GM18907 (cell line): ENCODE data around the gene ISOC2.
"Not testable (repeated sequence)": the region's sequence is repeated elsewhere in the genome, so short reads cannot be mapped to it uniquely, and the experiment has no call there.

Source experiments
- ATAC-seq: cut with Tn5 transposase; IDR thresholded peaks from one replicate; pipeline ENCODE4 v1.9.1; 2021; ENCODE audit warnings: mild to moderate bottlenecking, moderate library complexity; ENCODE audit not compliant: unreplicated experiment

Gene ISOC2

DNA sequence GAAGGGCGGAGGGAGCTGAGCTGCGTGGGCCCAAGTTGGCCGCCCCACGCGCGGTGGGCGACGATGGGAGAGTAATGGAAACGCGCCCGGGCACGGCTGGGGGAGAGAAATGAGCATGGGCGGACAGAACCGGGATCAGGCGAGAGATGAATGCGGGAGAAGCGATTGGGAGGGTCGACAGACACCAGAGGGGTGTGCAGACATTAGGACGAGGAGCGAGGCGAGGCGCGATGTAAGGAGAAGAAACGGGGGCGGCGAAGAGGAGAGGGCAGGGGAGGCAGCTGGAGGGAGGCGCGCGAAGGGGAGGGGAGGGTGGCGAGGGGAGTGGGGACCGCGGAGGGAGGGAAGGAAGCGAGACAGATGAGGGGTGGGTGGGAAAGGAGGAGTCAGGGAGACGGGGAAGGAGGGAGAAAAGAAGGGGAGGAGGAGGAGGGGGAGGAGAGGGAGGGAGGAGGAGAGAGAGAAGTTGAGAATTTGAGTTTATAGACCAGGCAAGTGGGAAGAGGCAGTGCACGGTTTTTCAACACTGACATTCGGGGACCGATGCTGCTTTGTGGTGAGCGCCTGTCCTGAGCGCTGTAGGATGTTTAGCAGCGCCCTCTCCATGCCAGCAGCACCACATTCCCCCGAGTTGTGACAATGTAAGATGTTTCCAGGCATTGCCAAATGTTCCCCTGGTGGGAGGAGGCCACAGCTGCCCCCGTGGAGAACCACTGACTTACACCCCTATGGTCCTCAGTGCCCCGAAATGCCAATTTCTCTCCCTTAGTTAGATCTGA is 18.2 kb downstream of the ISOC2 start, which contains the start of gene SHISA7:
TSS of gene SHISA7 (minus strand) at position 256 of the 779 bp plus-strand sequence. CDS start 437 bp downstream, outside the sequence.
- no peak for ATAC-seq

DNA sequence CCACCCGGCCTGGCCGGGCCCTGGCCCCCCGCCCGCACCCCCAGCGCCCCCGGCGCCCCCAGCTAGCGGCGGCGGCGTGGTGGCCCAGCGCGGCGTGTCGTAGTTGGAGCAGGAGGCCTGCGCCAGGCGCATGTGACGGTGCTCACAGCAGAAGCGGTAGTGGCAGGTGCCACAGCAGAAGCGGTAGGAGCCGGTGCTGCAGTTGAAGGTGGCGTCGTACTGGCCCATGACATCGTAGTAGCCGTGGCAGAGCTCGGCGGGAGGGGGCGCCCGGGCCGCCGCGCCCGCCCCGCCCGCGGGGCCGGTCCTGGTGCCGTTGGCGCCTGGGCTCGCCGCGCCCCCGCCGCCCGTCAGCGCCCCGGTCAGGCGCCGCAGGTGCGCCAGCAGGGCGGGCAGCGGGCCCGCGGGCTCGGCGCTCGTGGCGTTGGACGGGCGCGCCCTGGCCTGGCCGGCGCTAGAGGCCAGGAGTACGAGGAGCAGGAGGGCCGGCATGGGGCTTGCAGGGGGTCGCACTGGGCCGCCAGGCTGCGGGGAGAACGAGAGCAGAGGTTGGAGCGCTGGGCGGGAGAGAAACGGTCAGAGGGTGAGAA is 19.0 kb downstream of the ISOC2 start:
- no peak for ATAC-seq

DNA sequence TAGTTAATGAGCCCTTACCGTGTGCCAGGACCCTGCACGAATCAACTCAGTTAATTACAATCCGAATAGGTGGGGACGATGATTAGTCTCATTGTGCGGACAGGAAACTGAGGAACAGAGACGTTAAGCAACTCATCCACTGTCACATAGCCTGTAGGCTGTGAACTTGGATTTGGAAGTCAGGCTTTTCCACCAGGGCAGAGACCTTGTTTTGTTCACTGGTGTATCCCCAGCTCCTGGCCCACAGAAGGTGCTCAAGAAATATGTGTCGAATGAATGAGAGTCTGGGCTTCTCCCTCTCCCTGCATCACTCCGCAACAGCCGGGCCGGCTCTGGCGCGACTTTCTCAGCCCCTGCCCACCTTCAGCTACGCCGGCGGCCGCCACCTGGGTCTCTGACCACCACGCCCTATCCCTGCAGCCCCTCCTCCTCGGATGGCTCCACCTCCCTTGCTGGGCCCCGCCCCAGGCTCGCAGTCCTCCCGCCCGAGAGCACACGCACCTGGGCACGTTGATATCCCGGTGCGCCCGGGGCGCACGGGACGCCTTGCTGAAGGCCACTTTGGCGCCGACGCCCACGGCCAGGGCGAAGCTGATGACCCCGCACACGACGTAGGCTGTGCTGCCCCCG is 19.6 kb downstream of the ISOC2 start:
- ATAC-seq, result no peak

DNA sequence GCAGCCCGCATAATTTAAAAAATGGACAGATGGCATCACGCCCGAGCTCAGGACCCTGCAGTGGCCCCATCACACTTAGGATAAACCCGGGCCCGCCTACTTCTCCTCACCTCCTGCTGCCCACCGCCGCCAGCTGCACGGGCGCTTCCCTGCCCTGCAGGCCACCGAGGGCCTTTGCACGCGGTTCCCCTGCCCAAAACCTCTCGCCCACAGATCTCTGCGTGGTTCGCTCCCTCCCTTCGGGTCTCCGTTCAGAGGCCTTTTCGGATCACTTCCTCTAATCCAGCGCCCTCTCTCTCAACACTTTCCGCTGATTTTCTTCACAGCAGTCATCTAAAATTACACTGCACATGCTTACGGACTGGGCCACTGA is 20.1 kb downstream of the ISOC2 start:
- no peak for ATAC-seq

DNA sequence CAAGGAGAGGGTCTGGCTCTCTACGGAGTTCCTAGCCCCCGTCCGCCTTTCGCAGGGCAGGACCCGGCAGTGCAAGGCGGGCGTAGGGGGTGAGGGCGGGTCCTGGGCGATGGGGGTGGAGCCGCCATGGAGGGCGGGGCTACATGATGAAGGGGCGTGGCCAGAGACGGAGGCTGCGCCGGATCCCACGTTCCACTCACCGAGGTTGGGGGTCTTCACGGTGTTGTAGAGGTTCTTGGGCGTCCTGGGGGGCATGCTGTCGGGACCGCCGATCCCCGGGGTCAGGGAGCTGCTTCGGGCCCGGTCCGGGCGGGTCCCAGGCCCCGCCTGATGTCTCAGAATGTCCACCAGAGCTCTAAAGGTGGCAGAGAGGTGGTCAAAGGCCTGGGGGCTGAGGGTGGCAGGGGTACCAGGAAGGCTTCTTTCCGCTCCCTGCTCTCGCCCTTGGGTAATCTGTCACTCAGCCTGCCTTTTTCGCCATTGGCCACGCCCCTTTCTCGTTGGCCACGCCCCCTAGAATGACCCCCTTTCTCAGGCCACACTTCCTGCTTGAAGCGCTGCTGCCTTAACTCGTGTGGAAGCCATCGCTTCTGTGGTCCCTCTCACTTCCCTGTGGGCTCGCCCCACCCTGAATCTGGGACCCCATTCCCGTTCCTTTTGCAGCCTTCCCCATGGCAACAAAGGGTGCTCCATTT is 20.9 kb downstream of the ISOC2 start:
- ATAC-seq, result no peak

DNA sequence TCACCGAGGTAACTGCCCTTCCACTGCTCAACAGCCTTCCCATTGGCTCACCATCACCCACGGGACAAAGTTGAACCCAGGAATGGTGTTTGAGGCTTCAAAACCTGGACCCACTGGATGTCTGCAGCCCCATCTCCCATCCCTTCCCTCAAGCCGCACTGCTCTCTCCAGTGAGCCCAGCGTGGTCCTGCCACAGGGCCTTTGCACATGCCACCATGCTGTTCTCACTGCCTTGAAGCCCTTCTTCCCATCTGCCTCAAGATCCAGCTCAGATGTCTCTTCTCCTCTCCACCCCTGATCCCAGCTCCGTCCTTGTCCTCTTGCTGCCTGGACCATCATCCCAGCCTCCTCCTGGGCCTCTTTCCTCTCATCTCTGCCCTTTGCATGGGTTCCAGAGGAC is 22.4 kb downstream of the ISOC2 start:
- ATAC-seq, result no peak

DNA sequence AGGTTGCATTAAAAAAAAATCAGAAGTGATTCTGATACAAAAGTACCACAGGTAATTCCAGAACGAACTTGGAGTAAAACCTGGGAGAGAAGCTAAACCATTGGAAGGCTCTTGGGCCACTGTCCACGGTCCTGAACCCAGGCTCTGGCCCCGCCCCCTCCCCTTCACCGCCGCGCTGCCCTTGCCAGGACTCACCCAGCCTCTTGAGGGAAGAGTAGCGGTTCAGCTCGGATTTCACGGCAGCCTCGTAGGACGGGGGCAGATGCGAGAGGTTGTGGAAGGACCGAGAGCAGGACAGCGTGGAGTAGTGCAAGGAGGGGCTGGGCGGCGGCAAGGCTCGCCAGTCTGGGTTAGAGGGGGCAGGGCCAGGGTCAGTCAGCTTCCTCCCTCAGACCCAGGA is 24.0 kb downstream of the ISOC2 start:
- no peak for ATAC-seq

DNA sequence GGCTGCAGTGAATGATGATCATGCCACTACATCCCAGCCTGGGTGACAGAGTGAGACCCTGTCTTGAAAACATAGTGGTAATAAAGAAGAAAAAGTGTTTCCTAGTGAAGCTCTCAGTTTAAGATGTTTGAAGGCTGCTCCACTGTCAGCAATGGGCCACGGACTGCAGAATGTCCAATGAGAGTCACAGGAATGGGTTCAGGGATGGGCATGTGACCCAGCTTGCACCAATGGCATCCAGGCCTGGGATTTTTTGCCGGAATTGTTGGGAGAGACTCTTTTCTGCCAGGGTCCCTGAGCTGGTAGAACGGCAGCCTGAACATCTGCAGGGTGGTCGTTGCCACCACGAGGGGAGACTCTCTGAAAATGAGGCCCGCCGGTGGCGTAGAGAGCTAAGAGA is 24.6 kb downstream of the ISOC2 start:
- ATAC-seq, result no peak

DNA sequence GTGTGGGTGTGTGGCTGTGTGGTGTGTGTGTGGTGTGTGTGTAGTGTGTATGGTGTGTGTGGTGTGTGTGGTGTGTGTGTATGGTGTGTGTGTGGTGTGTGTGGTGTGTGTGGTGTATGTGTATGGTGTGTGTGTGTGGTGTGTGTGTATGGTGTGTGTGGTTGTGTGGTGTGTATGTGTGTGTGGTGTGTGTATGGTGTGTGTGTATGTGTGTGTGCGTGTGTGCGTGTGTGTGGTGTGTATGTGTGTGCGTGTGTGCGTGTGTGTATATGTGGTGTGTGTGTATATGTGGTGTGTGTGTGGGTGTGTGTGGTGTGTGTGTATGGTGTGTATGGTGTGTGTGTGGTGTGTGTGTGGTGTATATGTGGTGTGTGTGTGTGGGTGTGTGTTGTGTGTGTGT is 26.4 kb downstream of the ISOC2 start:
- no peak for ATAC-seq

DNA sequence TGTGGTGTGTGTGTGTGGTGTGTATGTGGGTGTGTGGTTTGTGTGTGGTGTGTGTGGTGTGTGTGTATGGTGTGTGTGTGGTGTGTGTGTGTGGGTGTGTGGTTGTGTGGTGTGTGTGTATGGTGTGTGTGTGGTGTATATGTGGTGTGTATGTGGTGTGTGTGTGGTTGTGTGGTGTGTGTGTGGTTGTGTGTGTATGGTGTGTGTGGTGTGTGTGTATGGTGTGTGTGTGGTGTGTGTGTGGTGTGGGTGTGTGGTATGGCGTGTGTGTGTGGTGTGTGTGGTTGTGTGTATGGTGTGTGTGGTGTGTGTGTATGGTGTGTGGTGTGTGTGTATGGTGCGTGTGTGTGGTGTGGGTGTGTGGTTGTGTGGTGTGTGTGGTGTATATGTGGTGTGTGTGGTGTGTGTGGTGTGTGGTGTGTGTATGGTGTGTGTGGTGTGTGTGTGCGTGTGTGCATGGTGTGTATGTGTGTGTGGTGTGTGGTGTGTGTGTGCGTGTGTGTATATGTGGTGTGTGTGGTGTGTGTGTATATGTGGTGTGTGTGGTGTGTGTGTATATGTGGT is 27.0 kb downstream of the ISOC2 start:
- no peak for ATAC-seq

DNA sequence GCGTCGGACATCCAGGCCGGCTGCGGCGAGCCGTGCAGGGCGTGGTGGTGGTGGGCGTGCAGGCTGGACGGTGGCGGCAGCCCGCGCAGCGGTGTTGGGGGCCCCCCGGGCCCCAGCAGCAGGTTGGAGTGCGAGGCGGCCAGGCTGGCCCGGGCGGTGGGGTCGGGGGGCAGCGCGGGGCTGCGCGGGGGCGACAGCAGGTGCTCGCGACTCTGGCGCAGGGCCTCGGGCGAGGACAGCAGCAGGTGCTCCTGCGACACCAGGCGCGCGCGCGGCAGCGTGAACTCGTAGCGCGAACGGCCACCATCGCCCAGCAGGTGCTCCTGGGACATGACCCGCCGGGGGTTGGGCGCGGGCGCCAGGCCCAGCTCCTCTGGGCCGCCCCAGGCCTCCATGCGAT is 28.1 kb downstream of the ISOC2 start:
- ATAC-seq, result no peak

DNA sequence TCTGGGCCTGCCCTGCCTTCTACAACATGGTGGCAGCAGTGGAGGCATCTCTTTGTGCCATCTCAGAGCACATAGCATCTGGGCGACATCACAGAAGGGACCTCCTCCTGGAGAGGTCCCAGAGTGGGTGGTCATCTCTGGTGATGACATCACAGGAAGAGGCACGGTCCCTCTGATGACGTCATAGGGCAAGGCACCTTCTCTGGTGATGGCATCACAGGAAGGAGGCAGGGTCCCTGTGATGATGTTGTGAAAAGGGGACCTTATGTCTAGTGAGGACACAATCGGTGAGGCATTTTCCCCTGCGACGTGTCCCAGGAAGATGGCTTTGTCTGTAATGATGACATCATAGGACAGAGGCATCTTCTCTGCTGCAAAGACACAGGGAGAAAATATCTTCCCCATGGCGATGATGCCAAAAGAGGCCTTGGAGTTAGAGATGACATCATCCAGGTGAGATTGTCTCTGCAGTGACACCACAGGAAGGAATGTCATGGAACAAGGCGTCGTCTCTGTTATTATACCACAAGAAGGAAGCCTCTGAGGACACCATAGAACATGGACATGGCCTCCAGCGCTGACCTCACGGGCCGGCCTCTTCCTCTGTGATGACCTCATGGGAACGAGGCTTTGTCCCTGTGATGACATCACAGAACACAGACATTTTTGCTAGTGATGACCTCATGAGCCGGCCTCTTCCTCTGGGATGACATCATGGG is 29.0 kb downstream of the ISOC2 start:
- no peak for ATAC-seq

DNA sequence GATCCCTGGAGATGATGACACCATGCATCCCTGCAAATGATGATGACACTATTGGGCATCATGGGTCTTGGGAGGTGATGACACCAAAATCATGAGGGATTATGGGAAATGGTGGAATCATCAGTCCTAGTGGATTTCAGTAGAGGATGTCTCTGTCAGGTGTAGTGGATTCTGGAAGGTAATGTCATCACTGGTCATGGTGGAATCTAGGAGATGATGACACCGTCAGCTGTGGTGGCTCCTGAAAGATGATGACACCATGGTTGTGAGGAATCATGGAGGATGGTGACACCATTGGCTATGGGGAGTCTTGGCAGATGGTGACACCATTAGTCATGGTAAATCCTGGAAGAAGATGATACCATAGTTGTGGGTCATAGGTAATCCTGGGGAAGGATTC is 30.3 kb downstream of the ISOC2 start:
- ATAC-seq, result no peak

DNA sequence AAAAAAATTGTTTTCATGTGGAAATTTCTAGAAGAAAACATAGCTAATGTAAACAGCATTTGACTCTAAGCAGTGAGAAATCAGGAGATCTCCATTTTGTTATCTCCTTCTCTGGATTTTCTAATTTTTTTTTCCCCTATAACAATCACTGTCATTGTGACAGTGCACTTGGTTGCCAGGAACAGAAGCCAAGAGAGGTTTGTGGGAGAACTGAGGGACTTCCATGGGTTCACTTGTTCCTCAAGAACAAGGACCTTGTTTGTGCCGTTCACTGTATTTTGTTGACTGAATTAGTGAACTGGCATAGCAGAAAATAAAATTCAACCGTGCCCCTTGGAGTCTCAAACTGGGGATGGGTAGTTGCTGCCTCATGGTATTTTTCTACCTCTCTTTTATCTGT is 35.4 kb downstream of the ISOC2 start:
- no peak for ATAC-seq

DNA sequence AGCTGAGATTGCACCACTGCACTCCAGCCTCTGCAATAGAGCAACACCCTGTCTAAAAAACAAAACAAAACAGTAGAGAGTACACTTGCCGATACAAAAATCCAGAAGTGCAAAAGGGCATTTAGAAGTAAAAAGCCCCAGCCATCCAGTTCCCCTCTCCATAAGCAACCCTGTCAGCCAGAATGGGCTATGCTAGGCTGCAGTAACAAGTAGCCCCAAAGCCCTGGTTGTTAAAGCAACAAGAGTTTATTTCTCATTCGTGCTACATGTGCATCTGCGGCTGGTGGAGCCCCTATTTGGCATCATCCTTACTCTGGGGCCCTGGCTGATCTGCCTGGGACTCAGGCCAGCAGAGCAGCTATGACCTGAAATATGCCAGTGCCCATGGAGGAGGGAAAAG is 36.9 kb downstream of the ISOC2 start:
- no peak for ATAC-seq

DNA sequence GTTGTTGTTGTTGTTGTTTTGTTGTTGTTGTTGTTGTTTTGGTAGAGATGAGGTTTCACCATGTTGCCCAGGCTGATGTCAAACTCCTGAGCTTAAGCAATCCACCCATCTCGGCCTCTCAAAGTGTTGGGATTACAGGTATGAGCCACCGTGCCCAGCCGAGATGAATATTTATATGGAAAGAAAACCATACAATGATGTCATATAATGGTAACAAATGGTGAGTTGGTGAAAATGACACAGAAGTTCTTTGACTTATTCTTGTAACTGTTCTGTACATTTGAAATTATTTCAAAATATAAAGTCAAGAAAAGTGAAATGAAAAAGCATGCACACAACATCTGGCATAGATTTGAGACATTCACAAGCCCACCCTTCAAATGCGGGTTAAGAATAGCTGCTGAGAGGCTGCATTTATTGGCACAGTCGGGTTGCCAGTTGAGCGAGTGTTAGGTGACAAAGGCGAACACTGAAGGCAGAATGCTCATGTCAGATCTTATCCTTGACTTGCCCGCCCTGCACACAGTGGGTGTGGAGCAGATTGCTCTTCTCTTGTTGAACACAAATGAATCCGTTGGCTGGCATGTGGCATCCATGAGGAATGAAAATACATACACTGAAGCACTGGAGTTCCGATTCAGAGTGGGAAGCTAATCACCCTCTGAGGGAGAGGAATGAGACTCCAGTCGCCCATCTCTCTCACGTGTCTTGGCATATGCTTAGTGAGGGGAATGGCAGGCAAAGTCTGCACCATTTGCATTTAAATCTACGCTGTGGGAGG is 38.0 kb downstream of the ISOC2 start:
- no peak for ATAC-seq

DNA sequence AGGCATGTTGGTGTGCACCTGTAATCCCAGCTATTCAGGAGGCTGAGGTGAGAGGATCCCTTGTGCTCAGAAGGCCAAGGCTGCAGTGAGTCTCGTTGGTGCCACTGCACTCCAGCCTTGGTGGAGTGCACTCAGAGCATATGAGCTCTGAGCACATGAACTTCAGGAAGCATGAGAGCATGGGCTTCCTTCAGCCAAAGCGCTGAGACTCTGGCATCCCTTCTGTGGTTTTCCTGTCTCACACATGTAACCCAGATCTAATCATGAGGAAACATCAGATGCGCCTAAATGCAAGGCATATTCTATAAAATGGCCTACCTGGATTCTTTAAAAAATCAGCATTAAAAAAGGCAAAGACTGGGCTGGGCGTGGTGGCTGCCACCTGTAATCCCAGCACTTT is 40.2 kb downstream of the ISOC2 start:
- not testable (repeated sequence) for ATAC-seq

DNA sequence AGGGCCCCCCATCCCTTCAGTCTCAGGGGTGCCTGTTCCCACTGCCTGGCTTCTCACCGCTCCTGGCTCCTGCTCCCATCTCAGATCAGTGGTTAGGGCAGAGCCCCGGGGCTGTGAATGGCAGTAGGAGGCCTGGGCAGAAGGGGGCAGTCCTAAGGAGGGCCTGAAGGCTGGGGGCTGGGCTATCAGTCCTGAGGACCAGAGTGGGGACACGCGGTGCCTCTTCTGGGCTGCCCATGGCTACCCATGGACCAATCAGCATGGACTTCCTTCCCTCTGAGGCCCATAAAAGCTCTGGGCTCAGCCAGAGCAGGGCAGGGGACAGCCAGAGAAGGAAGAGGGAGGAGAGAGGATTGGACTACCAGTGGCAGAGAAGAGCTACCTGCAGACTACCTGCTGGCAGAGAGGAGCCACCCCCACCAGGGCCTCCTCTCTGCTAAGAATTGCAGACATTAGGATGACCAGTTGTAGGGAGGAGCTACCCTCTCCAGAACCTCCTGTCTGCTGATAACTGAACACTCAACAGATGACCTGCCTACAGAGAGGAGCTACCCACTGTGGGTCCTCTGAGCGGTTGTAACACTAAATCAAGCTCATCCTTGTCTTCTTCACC is 41.7 kb downstream of the ISOC2 start:
- no peak for ATAC-seq

DNA sequence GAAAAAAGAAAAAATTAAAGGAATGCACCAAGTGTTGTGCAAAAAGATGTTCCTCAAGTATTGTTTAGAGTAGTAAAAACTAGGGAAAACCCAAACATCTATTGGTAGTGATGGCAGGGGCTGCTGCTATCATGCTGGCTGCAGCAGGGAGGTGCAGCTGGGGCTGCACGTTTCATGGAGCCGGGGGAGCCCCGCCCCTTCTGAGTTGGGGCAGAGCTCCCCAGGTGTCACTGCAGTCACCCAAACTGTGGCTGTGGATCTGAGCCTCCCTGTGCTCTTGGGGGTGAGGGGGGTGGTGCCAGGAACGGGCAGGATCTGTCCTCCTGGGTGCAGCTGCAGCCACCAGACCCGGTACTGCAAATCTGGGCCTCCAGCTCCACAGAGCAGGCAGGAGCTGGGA is 42.3 kb downstream of the ISOC2 start:
- no peak for ATAC-seq

DNA sequence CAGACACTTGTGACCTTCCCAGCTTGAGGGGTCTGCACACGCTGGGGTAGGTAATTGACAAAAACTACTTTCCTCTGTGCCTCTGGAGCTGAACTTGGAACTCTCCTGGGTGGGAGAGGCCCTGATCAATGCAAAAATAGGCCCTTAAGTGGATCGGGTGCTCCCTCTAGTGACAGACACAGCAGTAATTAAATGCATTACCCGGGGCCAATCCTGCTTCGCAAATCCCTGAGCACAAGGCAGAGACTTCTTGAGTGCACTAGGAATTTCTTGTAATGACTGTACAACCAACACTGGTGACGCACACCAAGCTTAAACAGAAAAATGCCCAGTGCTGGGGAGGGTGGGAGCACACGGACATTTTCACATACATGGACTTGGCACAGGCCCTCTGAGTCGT is 43.3 kb downstream of the ISOC2 start:
- no peak for ATAC-seq
